SJSA1 (cell line): ENCODE measurements around the gene DNAJC12. TPM values are rescaled to one million over a fixed set of nuclear protein-coding genes. Genes with fewer than 3 reads are reported as not detected.

Experiments used
- total RNA-seq: library from RNA; depleted of rRNA; stranded (reverse); fragments of >200 nt; shearing (Covaris generic); gene quantifications from 2 replicates; pipeline ENCODE4 v1.2.3, GENCODE V29; 2014; rRNA removed

The DNAJC12 gene
- total RNA-seq, 1 experiment from 2014 or later: 1.1 TPM

Other genes starting within 250 kb of the DNAJC12 start
- gene CTNNA3, start 142.0 kb downstream of the DNAJC12 start, total RNA-seq: 0.18 TPM in 1 of 2 replicates, not detected in the other
- gene SIRT1, start 46.5 kb upstream of the DNAJC12 start, total RNA-seq: 25.2 and 28.7 TPM in 2 replicates
- 26.3 and 42.0 TPM in 2 replicates for gene HERC4, start 237.1 kb upstream of the DNAJC12 start, total RNA-seq